HG03097 (cell line): ENCODE measurements around the gene FBXO46.
A peak's percentile ranks its signal among the peaks of the same experiment; 100 is the strongest.
"Not testable (repeated sequence)": the region's sequence is repeated elsewhere in the genome, so short reads cannot be mapped to it uniquely, and the experiment has no call there.

ENCODE experiments used
- ATAC-seq: cut with Tn5 transposase; IDR thresholded peaks from one replicate; pipeline ENCODE4 v1.9.1; 2021; ENCODE audit not compliant: unreplicated experiment, low FRiP score

FBXO46 gene

DNA sequence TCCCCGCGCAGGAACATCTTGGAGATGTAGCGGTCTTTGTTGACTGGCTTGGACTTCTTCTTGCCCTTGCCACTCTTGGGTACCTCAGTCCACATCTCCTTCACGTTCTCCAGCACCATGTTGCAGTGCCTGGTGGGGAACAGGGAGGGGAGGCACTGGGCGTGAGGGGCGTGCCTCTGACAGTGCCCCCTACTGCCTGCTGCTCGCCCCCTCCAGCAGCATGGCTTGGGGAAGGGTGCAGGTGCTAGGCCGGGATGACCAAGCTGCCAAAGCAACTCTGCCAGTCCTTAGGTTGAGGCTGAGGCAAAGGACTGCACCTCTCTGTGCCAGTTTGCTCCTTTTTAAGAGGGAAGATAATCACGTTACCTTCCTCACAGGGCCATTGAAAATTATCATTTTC lies 43.1 kb downstream of the FBXO46 start:
- no peak for ATAC-seq

- not testable (repeated sequence) for ATAC-seq
These were observed 45.7 kb downstream of the FBXO46 start for GRCh38 chr19:45685045-45685444.

GRCh38 chr19:45682908-45683307 lies 47.8 kb downstream of the FBXO46 start:
- no peak for ATAC-seq

GRCh38 chr19:45682117-45682516 lies 48.6 kb downstream of the FBXO46 start:
- ATAC-seq = no peak

GRCh38 chr19:45681391-45682015 lies 49.2 kb downstream of the FBXO46 start:
- no peak for ATAC-seq

DNA sequence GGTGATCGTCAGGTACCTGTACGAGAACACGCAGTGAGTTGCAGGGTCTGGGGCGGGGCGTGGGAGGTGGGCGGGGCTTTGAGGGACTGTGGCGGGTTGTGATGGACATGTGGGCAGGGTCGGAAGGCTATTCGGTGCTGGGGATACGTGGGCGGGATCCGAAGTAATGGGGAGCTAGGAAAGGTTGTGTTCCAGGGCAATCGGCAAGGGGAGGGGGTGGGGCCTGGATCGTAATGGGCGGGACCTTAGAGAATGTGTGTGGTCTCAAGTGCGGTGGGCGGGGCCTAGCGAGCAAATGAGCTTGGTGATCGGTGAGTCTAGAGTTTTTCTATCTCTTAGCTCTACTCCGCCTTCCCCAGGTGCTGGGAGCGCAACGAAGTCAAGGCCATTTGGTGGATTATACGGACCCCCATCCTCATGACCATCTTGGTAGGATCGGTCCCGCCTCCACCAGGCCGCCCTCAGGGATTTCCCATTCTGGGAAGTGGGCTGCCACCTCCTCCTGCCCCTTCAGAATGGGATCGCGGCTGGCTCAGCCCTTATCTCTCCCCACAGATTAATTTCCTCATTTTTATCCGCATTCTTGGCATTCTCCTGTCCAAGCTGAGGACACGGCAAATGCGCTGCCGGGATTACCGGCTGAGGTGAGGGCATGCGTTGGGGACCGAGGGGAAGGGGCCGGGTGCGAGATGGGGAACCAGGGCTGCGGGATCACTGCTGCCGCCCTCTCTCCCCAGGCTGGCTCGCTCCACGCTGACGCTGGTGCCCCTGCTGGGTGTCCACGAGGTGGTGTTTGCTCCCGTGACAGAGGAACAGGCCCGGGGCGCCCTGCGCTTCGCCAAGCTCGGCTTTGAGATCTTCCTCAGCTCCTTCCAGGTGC lies 53.1 kb downstream of the FBXO46 start:
- no peak for ATAC-seq

DNA sequence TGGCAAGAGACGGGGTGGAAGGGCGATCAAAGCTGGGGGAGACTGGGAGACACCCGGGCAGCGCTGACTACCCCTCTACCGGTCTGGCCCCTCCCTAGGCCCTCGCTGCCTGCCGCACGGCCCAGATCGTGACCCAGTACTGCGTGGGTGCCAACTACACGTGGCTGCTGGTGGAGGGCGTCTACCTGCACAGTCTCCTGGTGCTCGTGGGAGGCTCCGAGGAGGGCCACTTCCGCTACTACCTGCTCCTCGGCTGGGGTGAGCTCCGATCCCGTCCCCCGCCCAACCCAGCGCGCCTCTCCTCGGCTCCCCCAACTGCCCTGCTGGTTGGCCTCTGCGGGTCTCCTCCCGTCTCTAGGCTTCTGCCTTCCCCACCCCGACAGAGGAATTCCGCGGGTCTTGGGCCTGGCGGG lies 53.8 kb downstream of the FBXO46 start:
- ATAC-seq = no peak

DNA sequence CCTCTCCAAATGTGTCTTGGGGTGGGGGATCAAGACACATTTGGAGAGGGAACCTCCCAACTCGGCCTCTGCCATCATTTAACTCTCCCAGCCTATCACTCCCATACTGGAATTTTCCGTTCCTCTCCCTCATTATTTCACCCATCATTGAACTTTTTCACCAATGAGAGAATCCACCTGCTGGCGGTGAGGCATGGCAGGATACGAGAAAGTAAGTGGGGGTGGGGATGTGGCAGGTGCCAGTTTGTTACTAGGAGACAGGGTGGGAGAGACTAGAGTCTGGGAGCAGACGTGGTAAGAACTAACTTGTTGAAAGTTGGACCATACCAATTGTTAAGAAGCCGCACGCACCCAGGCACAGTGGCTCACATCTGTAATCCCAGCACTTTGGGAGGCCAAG lies 55.8 kb downstream of the FBXO46 start:
- no peak for ATAC-seq

DNA sequence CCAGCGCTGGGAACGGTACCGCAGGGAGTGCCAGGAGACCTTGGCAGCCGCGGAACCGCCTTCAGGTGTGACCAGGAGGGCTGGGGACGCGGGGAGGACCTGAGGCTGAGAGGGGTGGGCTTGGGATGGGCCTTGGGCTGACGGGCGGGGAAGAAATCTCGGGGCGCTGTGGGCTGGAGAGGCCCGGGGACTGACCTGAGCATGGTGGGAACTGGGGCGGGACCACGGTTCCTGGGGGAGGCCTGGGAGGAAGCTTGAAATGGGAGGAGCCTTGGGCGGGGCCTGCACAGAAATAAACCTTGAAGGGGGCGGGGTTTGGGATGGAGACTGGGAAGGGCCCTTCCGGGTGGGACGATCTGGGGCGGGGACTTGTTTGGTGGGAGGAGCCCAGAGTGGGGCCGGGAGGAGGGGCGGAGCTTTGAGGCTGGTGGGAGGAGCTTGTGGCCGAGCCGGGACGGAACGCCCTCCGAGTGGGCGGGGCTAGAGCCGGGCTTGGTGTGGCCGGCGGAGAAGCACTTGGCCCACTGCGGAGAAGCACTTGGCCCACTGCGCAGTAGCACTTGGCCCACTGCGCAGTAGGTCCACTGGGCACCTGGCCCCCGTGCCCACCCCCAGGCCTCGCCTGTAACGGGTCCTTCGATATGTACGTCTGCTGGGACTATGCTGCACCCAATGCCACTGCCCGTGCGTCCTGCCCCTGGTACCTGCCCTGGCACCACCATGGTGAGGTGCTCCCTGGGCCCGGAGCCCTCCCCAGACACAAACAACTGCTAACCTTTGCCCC lies 59.8 kb downstream of the FBXO46 start:
- peak; percentile 38 for ATAC-seq

DNA sequence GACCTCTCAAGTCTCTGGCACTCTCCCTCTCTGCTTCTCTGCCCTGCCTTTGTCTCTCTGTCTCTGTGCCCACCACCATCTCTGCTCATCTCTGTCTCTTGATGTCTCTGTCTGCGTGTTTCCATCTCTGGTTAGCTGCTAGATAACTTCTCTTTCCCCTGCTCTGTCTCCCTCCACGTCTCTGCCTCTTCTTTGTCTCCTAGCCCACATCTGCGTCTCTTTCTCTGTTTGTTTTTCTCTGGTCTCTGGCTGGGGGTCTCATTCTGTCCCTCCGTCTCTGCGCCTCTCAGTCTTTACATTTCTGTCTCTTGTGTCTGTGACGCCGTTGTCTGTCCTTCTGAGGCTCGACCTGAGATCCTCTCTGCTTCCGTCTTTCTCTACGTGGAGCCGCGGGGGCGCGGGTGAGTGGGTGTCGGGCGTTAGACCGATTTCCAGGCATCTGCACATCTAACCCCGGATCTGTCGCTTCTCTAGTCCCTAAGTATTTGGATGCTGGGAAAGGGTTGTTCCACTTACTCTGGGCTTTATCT lies 62.3 kb downstream of the FBXO46 start:
- no peak for ATAC-seq

GRCh38 chr19:45667620-45668341 lies 62.9 kb downstream of the FBXO46 start, which contains the start of gene GIPR:
TSS of gene GIPR (plus strand) at chr19:45668221. CDS start at chr19:45669521, 1,300 bp downstream.
- no peak for ATAC-seq

DNA sequence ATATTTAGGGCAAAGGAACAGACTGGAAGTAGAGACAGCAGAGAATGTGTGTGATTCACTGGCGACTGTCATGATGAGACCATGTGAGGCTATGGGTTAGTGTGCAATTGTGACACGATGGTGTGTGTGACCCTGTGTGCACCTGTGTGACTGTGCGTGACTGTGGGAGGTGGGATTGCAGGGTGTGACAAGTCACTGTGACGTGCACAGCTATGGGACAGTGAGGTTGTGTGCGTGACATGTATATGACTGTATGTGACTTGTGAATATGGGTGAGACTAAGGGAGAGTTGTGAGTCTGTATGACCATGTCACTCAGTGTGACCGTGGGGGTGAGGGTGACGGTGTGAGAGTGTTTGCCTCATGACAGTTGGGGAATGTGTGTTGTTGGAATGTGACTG lies 66.1 kb downstream of the FBXO46 start:
- ATAC-seq = no peak

DNA sequence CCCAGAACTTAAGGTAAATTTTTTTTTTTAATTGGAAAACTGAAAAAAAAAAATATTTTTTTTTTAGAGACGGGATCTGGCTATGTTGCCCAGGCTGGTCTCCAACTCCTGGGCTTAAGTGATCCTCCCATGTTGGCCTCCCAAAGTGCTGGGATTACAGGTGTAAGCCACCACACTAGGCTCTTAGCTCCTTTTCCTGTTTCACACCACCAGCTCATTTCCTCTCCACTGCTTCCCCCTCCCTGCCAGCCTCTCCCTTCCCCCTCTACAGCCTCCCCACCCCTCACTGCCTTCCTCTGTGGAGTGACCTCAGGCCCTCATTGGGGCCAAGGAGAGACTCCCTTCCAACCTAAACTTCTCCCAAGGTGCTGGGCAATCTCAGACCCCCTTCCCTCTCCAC lies 66.9 kb downstream of the FBXO46 start:
- ATAC-seq = no peak

- ATAC-seq = no peak
These were observed 70.1 kb downstream of the FBXO46 start for GRCh38 chr19:45660636-45661035.
